ENCODE measurements around the gene SFT2D1. TPM values are rescaled to one million over a fixed set of nuclear protein-coding genes. Genes with fewer than 3 reads are reported as not detected.
A peak's percentile ranks its signal among the peaks of the same experiment; 100 is the strongest.

SFT2D1 gene
- total and polyA plus RNA-seq, 9 of the 15 experiments (the other 6 are each of a cell fraction or from before 2014, with no cell fraction given), result 54.4 to 140 (median 74.6) TPM

GRCh38 chr6:166338854-166339253 lies 3.5 kb downstream of the SFT2D1 start:
- H3K27me3 ChIP-seq (ENCODE audit: control insufficient read depth in 2 of 2, insufficient read depth in 2 of 2, low read length in 2 of 2), result no peaks in the 10 kb centered on the region
- no TSS peak for BruUV-seq (replicated peaks)
- no peak overlapping the region; a peak in 1 of 4 replicates for H3K9ac ChIP-seq (ENCODE audit: insufficient read depth in 1 of 2, low read depth in 2 of 2, low read length in 2 of 2)
- CTCF ChIA-PET (ENCODE audit: low intra/inter-chr PET ratio), result interaction anchor here (0.6 kb wide), 1 partner anchor 25 kb away, joined by 6 read pairs; no protein-coding TSS in a partner anchor
- peaks cover 94% of the 10 kb centered on the region for H3K79me2 ChIP-seq (ENCODE audit: control insufficient read depth, insufficient read depth, low read length)
- in situ Hi-C loops (cut with MboI), result no loop called here
- intact Hi-C loops (cut with micrococcal nuclease), result no loop called here
- peaks cover 22% of the 10 kb centered on the region; the same call in 1 of the 2 replicates for H4K20me1 ChIP-seq (replicated peaks; ENCODE audit: control insufficient read depth, insufficient read depth, low read length)
- peaks cover 17% of the 10 kb centered on the region for H3K9me1 ChIP-seq (ENCODE audit: control insufficient read depth, insufficient read depth, low read length)
- TF ChIP-seq RBFOX2 (IDR thresholded peaks at IDR 0.05; ENCODE audit: low read depth, low read length) (0 out of 2 replicates have a peak, but pooled peaks have one; percentile 18), SMAD1 (IDR thresholded peaks at IDR 0.05; ENCODE audit: low read depth, low read length, partially characterized antibody) (no peak), CGGBP1 (CRISPR knock-in tag; IDR thresholded peaks at IDR 0.05) (no peak), PTTG1 (tag; IDR thresholded peaks at IDR 0.05; ENCODE audit: low read depth) (no peak), BCL6 (CRISPR knock-in tag; IDR thresholded peaks at IDR 0.05) (no peak)
- DNase-seq (ENCODE audit: extremely low read depth in 1 of 4, low spot score in 3 of 4) (peak in 1 of 4 experiments; percentile 9), FAIRE-seq (no peak), ATAC-seq (no peak)
- 96% methylated on average over 9 of the region's 9 CpGs for WGBS (ENCODE audit: insufficient coverage, low coverage, missing lambda C conversion rate)
- H2AFZ ChIP-seq (ENCODE audit: low read depth, low read length), result no peak overlapping the region
- H3K9me3 ChIP-seq (replicated peaks; ENCODE audit: control insufficient read depth, insufficient read depth, low read depth, low read length), result no peaks in the 10 kb centered on the region
- POLR2A ChIA-PET, result no interaction called here
- H3K4me3 ChIP-seq, result no peak overlapping the region
- no peak overlapping the region for H3K4me2 ChIP-seq (ENCODE audit: insufficient read depth, low read length)
- H3K36me3 ChIP-seq (ENCODE audit: control insufficient read depth, insufficient read depth, low read length), result peaks cover 65% of the 10 kb centered on the region
- no peak overlapping the region for H3K27ac ChIP-seq (ENCODE audit: extremely low read depth, low read depth, low read length)
- peaks cover 10 to 17% of the 10 kb centered on the region in 2 experiments; a peak in 4 of 5 replicates for H3K4me1 ChIP-seq (replicated peaks in 1 of 2; ENCODE audit: control insufficient read depth in 2 of 2, insufficient read depth in 2 of 2, low read length in 2 of 2)

- no peaks in the 10 kb centered on the region for H3K27me3 ChIP-seq (ENCODE audit: control insufficient read depth in 2 of 2, insufficient read depth in 2 of 2, low read length in 2 of 2)
- FAIRE-seq (no peak), ATAC-seq (no peak), DNase-seq (ENCODE audit: extremely low read depth in 1 of 4, low spot score in 3 of 4) (no peak)
- 92% methylated on average over 3 of the region's 3 CpGs for WGBS (ENCODE audit: insufficient coverage, low coverage, missing lambda C conversion rate)
- intact Hi-C loops (cut with micrococcal nuclease) (no loop called here), in situ Hi-C loops (cut with MboI) (no loop called here)
- H3K4me1 ChIP-seq (replicated peaks in 1 of 2; ENCODE audit: control insufficient read depth in 2 of 2, insufficient read depth in 2 of 2, low read length in 2 of 2), result peaks cover 13 to 16% of the 10 kb centered on the region in 2 experiments; a peak in 4 of 5 replicates
- peaks cover 34% of the 10 kb centered on the region; the same call in 1 of the 2 replicates for H4K20me1 ChIP-seq (replicated peaks; ENCODE audit: control insufficient read depth, insufficient read depth, low read length)
- no TSS peak for BruUV-seq (replicated peaks)
- no peaks in the 10 kb centered on the region for H3K9me3 ChIP-seq (replicated peaks; ENCODE audit: control insufficient read depth, insufficient read depth, low read depth, low read length)
- no peak overlapping the region for H2AFZ ChIP-seq (ENCODE audit: low read depth, low read length)
- no peak overlapping the region for H3K4me2 ChIP-seq (ENCODE audit: insufficient read depth, low read length)
- no peak for TF ChIP-seq NUFIP1 (IDR thresholded peaks at IDR 0.05; ENCODE audit: partially characterized antibody)
- no peak for TF ChIP-seq PML (IDR thresholded peaks at IDR 0.05; ENCODE audit: low read length)
- TF ChIP-seq RBFOX2 (IDR thresholded peaks at IDR 0.05; ENCODE audit: low read depth, low read length), result 0 out of 2 replicates have a peak, but pooled peaks have one; percentile 23
- no peak overlapping the region for H3K27ac ChIP-seq (ENCODE audit: extremely low read depth, low read depth, low read length)
- ChIA-PET POLR2A (interaction anchor here (1.2 to 1.3 kb wide), 2 partner anchors 20 to 26 kb away, joined by 3 to 4 read pairs; no protein-coding TSS in a partner anchor), CTCF (ENCODE audit: low intra/inter-chr PET ratio) (no interaction called here)
- peaks cover 17% of the 10 kb centered on the region for H3K9me1 ChIP-seq (ENCODE audit: control insufficient read depth, insufficient read depth, low read length)
- H3K36me3 ChIP-seq (ENCODE audit: control insufficient read depth, insufficient read depth, low read length), result peaks cover 66% of the 10 kb centered on the region
- peaks cover 96% of the 10 kb centered on the region for H3K79me2 ChIP-seq (ENCODE audit: control insufficient read depth, insufficient read depth, low read length)
- no peak overlapping the region for H3K4me3 ChIP-seq
- no peak overlapping the region for H3K9ac ChIP-seq (ENCODE audit: insufficient read depth in 1 of 2, low read depth in 2 of 2, low read length in 2 of 2)
Observed at GRCh38 chr6:166336847-166337246, 5.5 kb downstream of the SFT2D1 start.
